HG02938 (cell line): ENCODE measurements around the gene PTCHD1.
A peak's percentile ranks its signal among the peaks of the same experiment; 100 is the strongest.

Experiments used
- ATAC-seq: cut with Tn5 transposase; IDR thresholded peaks from one replicate; pipeline ENCODE4 v1.9.1; 2021; ENCODE audit warnings: mild to moderate bottlenecking, moderate library complexity; ENCODE audit not compliant: unreplicated experiment

Gene PTCHD1

GRCh38 chrX:23334848-23335599 lies at the start of gene PTCHD1:
PTCHD1 (plus strand) TSS chrX:23334849; CDS start chrX:23334876, 27 bp downstream.
- no peak for ATAC-seq

GRCh38 chrX:23286731-23287130 lies 47.9 kb upstream of the PTCHD1 start:
- no peak for ATAC-seq

- no peak for ATAC-seq
Observed at GRCh38 chrX:23287191-23287725, 47.4 kb upstream of the PTCHD1 start.

- ATAC-seq: no peak
Observed at GRCh38 chrX:23292354-23292987, 42.2 kb upstream of the PTCHD1 start.

- ATAC-seq: no peak
Observed at GRCh38 chrX:23292988-23293651, 41.5 kb upstream of the PTCHD1 start.

- ATAC-seq: no peak
Observed at GRCh38 chrX:23304881-23305280, 29.8 kb upstream of the PTCHD1 start.

GRCh38 chrX:23311731-23312130 lies 22.9 kb upstream of the PTCHD1 start:
- ATAC-seq: no peak

- ATAC-seq: no peak
Observed at GRCh38 chrX:23312136-23312535, 22.5 kb upstream of the PTCHD1 start.

GRCh38 chrX:23317799-23318724 lies 16.6 kb upstream of the PTCHD1 start:
- ATAC-seq: peak; percentile 83

- ATAC-seq: no peak
Observed at GRCh38 chrX:23327104-23327503, 7.5 kb upstream of the PTCHD1 start.

- no peak for ATAC-seq
Observed at GRCh38 chrX:23331701-23332100, 2.9 kb upstream of the PTCHD1 start.

GRCh38 chrX:23332101-23332887 lies 2.4 kb upstream of the PTCHD1 start:
- ATAC-seq: no peak

- no peak for ATAC-seq
Observed at GRCh38 chrX:23332888-23333821, 1.5 kb upstream of the PTCHD1 start.

- ATAC-seq: no peak
Observed at GRCh38 chrX:23333842-23334520, 668 bp upstream of the PTCHD1 start.

GRCh38 chrX:23334521-23334847 lies 165 bp upstream of the PTCHD1 start:
- ATAC-seq: no peak

- no peak for ATAC-seq
Observed at GRCh38 chrX:23338334-23338733, 3.7 kb downstream of the PTCHD1 start.

GRCh38 chrX:23341452-23341851 lies 6.8 kb downstream of the PTCHD1 start:
- ATAC-seq: no peak

- no peak for ATAC-seq
Observed at GRCh38 chrX:23344238-23344903, 9.7 kb downstream of the PTCHD1 start.
